ENCODE data around the gene RORB. TPM values are rescaled to one million over a fixed set of nuclear protein-coding genes. Genes with fewer than 3 reads are reported as not detected.

RORB gene
- total RNA-seq, 4 donors from 2014 or later: 2.0 to 3.6 (median 3.0) TPM

DNA sequence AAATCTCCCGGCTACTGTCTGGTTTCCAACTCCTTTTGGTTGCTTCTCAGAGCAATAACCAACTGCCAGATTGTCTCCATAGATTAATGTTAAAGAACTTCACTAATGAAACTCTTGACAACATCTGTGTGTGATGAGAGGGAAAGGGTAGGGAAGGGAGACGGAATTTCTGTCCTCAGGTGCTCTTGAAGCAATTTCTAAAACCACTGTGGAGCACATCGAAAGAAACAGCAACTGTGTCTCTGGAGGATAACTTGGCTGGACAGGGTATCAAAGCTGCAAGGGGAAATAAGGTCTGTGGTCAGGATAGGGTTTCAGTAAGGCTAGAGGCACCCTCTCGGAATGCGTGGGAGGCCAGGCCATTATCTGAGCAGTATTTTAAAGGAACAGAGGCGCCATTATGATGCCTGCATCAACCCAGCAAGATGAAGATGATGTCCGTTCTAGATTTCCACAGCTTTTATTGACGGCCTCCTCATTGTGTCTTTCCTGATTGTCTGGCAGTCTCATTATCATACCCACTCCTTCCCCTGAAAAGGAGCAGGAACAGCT is 76.6 kb downstream of the RORB start:
- H3K27me3 ChIP-seq: no peaks in the 10 kb centered on the region
- TF ChIP-seq EP300 (IDR thresholded peaks at IDR 0.05): no peak
- H3K36me3 ChIP-seq: no peaks in the 10 kb centered on the region
- no peak for DNase-seq (ENCODE audit: low spot score in 2 of 2)
- 46 to 49% methylated on average over 8 of the region's 8 CpGs for WGBS, 2 donors
- no peak overlapping the region for H3K27ac ChIP-seq
- H3K4me3 ChIP-seq: no peak overlapping the region
- no peaks in the 10 kb centered on the region for H3K9me3 ChIP-seq
- peaks cover 0 to 5% (median 0%) of the 10 kb centered on the region in 4 donors for H3K4me1 ChIP-seq

DNA sequence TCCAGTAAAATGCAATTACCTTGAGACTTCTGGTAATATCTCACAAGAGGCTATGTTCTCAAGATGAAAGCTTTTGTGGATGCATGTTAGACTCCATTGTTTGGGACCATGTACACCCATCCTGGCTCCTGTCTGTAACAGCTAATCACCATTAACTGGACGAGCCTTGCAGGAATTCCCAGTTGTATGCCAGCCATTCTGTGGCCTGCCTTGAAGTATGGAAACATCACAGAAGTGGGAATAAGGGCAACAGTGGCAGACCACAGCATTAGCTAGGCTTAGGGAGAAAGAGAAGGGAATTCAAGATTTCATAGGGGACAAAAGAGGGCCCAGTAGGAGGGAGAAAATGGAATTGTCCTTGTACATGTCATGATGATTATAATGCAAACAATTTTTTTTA is 79.0 kb downstream of the RORB start:
- WGBS, 2 donors: 55 to 73% methylated on average over 1 of the region's 1 CpG
- no peak for DNase-seq (ENCODE audit: low spot score in 2 of 2)
- Histone ChIP-seq H3K27me3 (no peaks in the 10 kb centered on the region), H3K27ac (no peak overlapping the region), H3K36me3 (no peaks in the 10 kb centered on the region), H3K9me3 (no peaks in the 10 kb centered on the region), H3K4me3 (no peak overlapping the region), H3K4me1 (peaks cover 0 to 5% (median 0%) of the 10 kb centered on the region in 4 donors)
- TF ChIP-seq, protein P1, sequence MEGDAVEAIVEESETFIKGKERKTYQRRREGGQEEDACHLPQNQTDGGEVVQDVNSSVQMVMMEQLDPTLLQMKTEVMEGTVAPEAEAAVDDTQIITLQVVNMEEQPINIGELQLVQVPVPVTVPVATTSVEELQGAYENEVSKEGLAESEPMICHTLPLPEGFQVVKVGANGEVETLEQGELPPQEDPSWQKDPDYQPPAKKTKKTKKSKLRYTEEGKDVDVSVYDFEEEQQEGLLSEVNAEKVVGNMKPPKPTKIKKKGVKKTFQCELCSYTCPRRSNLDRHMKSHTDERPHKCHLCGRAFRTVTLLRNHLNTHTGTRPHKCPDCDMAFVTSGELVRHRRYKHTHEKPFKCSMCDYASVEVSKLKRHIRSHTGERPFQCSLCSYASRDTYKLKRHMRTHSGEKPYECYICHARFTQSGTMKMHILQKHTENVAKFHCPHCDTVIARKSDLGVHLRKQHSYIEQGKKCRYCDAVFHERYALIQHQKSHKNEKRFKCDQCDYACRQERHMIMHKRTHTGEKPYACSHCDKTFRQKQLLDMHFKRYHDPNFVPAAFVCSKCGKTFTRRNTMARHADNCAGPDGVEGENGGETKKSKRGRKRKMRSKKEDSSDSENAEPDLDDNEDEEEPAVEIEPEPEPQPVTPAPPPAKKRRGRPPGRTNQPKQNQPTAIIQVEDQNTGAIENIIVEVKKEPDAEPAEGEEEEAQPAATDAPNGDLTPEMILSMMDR (IDR thresholded peaks at IDR 0.05): no peak
- no peak for TF ChIP-seq POLR2A (IDR thresholded peaks at IDR 0.05)
- TF ChIP-seq EP300 (IDR thresholded peaks at IDR 0.05): no peak

DNA sequence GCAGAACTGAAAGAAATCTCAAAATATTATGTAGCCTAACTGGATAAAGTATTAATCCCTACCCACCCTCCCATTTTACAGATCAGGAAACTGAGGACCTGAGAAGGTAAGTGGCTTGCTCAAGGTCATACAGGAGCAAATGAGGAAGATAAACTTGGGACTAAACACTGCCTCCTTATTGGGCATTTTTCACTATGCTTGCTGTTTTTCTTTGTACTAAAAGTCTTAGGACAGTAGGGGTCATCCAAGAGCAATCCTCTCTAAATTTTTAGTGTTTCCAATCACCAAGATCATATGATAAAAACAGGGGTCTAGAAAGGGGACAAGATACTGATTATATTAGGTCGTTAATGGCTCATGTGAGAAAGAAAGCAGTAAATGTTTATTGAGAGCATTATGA is 80.8 kb downstream of the RORB start:
- Histone ChIP-seq H3K36me3 (no peaks in the 10 kb centered on the region), H3K4me3 (no peak overlapping the region), H3K27ac (no peak overlapping the region), H3K27me3 (no peaks in the 10 kb centered on the region), H3K4me1 (peaks cover 0 to 5% (median 0%) of the 10 kb centered on the region in 4 donors), H3K9me3 (no peaks in the 10 kb centered on the region)
- TF ChIP-seq POLR2A (IDR thresholded peaks at IDR 0.05): no peak
- TF ChIP-seq, protein P1 (IDR thresholded peaks at IDR 0.05): peak in 1 of 5 experiments; percentile 10
- 59 to 61% methylated on average over 1 of the region's 1 CpG for WGBS, 2 donors
- DNase-seq (ENCODE audit: low spot score in 2 of 2): no peak

DNA sequence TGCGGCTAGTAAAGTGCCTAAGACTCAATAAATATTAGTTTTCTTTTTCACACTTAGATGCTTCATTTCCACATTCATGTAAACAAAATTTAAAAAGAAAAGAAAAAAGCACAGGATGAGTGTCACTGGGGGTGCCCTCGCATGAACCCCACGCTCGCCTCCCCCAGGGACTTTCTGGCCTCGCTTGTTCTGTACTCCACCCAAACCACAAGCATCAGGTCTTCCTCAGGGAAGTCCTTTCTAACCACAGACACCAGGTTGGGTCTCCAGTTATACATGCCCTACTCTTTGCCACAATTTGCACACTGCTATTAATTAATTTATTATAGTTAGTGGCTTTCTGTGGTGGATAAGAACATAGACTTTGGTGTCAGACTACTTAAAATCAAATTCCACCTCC is 92.4 kb downstream of the RORB start:
- TF ChIP-seq, protein P1 (IDR thresholded peaks at IDR 0.05): no peak
- TF ChIP-seq POLR2A (IDR thresholded peaks at IDR 0.05): no peak
- Histone ChIP-seq H3K9me3 (no peaks in the 10 kb centered on the region), H3K4me1 (no peaks in the 10 kb centered on the region), H3K27me3 (no peaks in the 10 kb centered on the region), H3K27ac (no peak overlapping the region), H3K36me3 (no peaks in the 10 kb centered on the region), H3K4me3 (no peak overlapping the region)
- 88% methylated on average over 5 of the region's 5 CpGs for WGBS, 2 donors
- no peak for DNase-seq (ENCODE audit: low spot score in 2 of 2)

DNA sequence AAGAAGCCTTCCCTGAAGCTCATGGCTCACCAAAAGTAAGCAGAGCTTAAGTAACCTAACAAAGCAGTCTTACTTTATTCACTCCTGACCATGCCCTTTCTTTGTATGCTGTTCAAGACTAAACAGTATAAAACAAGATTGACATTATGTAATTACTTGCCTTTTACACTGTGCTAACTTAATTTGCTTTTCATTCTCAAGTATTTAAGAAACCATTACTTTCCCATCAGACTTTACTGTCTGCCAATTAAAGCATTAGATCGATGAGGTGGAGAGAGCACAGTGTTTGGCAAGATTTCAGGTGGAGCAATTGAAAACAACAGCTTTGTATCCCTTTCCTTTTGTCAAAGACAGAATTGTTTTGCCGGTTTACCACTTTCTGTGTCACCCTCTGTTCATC is 98.2 kb downstream of the RORB start:
- TF ChIP-seq, protein P1 (IDR thresholded peaks at IDR 0.05): no peak
- TF ChIP-seq EP300 (IDR thresholded peaks at IDR 0.05) (no peak), POLR2A (IDR thresholded peaks at IDR 0.05) (no peak)
- 56 to 63% methylated on average over 2 of the region's 2 CpGs for WGBS, 2 donors

DNA sequence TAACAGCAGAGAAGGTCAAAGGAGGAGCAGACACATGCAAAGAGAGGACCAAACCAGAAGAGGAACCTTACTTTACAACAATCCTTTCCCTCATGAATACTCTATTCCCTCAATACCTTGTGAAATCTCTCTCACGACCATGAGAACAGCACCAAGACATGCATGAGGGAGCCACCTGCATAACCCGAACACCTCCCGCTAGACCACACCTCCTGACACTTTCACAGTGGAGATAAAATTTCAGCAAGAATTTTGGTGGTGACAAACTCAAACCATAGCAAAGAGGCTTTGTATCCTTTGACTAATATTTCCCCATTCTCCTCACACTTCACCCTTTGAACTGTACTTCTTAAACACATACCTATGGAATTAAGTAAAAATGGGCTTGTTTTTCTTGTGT is 101.7 kb downstream of the RORB start:
- H3K36me3 ChIP-seq: no peaks in the 10 kb centered on the region
- WGBS, 2 donors: 77 to 81% methylated on average over 3 of the region's 3 CpGs
- no peak for TF ChIP-seq EP300 (IDR thresholded peaks at IDR 0.05)
- TF ChIP-seq, protein P1 (IDR thresholded peaks at IDR 0.05): no peak
- no peak for TF ChIP-seq POLR2A (IDR thresholded peaks at IDR 0.05)
- no peak overlapping the region for H3K4me3 ChIP-seq
- H3K27ac ChIP-seq: no peak overlapping the region
- no peaks in the 10 kb centered on the region for H3K27me3 ChIP-seq
- H3K4me1 ChIP-seq: no peaks in the 10 kb centered on the region
- no peak for DNase-seq (ENCODE audit: low spot score in 2 of 2)
- H3K9me3 ChIP-seq: no peaks in the 10 kb centered on the region

More for the DNA sequence above, 98.2 kb downstream of the RORB start:
- H3K36me3 ChIP-seq: no peaks in the 10 kb centered on the region
- H3K27me3 ChIP-seq: no peaks in the 10 kb centered on the region
- H3K9me3 ChIP-seq: no peaks in the 10 kb centered on the region
- no peaks in the 10 kb centered on the region for H3K4me1 ChIP-seq
- no peak overlapping the region for H3K27ac ChIP-seq
- H3K4me3 ChIP-seq: no peak overlapping the region
- no peak for DNase-seq (ENCODE audit: low spot score in 2 of 2)

Measured in tibial nerve (tissue), 4 donors.